H9 (cell line): ENCODE data around the gene STYXL1. TPM values are rescaled to one million over a fixed set of nuclear protein-coding genes. Genes with fewer than 3 reads are reported as not detected.

Experiments used
- DNase-seq: peaks from one replicate; pipeline ENCODE4 v3.0.0-alpha.2; 2017
- H2AFZ ChIP-seq: one replicate; pipeline ENCODE4 v1.6.1; 2013; ENCODE audit warnings: mild to moderate bottlenecking, low read length, control low read depth, moderate library complexity
- H2AK5ac ChIP-seq: 2 replicates; pipeline ENCODE4 v1.6.1; 2013; ENCODE audit warnings: low read length, control low read depth, mixed read lengths; ENCODE audit not compliant: insufficient read length
- H2BK120ac ChIP-seq: one replicate; pipeline ENCODE4 v1.6.1; 2013; ENCODE audit warnings: low read depth, mild to moderate bottlenecking, low read length, control low read depth, inconsistent platforms; ENCODE audit not compliant: poor library complexity, severe bottlenecking
- H2BK12ac ChIP-seq: 2 replicates; pipeline ENCODE4 v1.6.1; 2013; ENCODE audit warnings: low read length, control low read depth, mixed read lengths, low read depth; ENCODE audit not compliant: insufficient read length
- H2BK15ac ChIP-seq: 2 replicates; pipeline ENCODE4 v1.6.1; 2013; ENCODE audit warnings: low read depth, low read length, control low read depth
- H2BK20ac ChIP-seq: one replicate; pipeline ENCODE4 v1.6.1; 2013; ENCODE audit warnings: low read depth, mild to moderate bottlenecking, low read length, control low read depth, inconsistent platforms; ENCODE audit not compliant: poor library complexity, severe bottlenecking
- H2BK5ac ChIP-seq: 2 replicates; pipeline ENCODE4 v1.6.1; 2013; ENCODE audit warnings: low read length, control low read depth, mixed read lengths; ENCODE audit not compliant: insufficient read length
- H3K14ac ChIP-seq: 2 replicates; pipeline ENCODE4 v1.6.1; 2013; ENCODE audit warnings: low read length, control low read depth; ENCODE audit not compliant: insufficient read depth
- H3K18ac ChIP-seq: 2 replicates; pipeline ENCODE4 v1.6.1; 2013; ENCODE audit warnings: low read depth, mild to moderate bottlenecking, mixed read lengths, low read length, control low read depth; ENCODE audit not compliant: insufficient read length
- H3K23ac ChIP-seq: 2 replicates; pipeline ENCODE4 v1.6.1; 2013; ENCODE audit warnings: low read length, control low read depth, mixed read lengths, low read depth; ENCODE audit not compliant: insufficient read length
- H3K23me2 ChIP-seq: 2 replicates; pipeline ENCODE4 v1.6.1; 2013; ENCODE audit warnings: low read depth, mild to moderate bottlenecking, mixed read lengths, low read length, control low read depth; ENCODE audit not compliant: insufficient read length, poor library complexity, severe bottlenecking
- H3K27ac ChIP-seq: 2 replicates; pipeline ENCODE4 v1.5.1; 2013; ENCODE audit warnings: low read length, control low read depth, mixed read lengths, low read depth; ENCODE audit not compliant: insufficient read length
- H3K27me3 ChIP-seq: 2 replicates; pipeline ENCODE4 v1.6.1; 2013; ENCODE audit warnings: low read length, control low read depth, inconsistent platforms; ENCODE audit not compliant: insufficient read depth
- H3K4ac ChIP-seq: 2 replicates; pipeline ENCODE4 v1.6.1; 2013; ENCODE audit warnings: low read depth, mild to moderate bottlenecking, control low read depth, inconsistent platforms, low read length, moderate library complexity
- H3K4me1 ChIP-seq: 2 replicates; pipeline ENCODE4 v1.6.1; 2013; ENCODE audit warnings: low read length, control low read depth, inconsistent platforms; ENCODE audit not compliant: insufficient read depth
- H3K4me2 ChIP-seq: 2 replicates; pipeline ENCODE4 v1.6.1; 2013; ENCODE audit warnings: low read length, control low read depth, mixed read lengths; ENCODE audit not compliant: insufficient read length, insufficient read depth
- H3K56ac ChIP-seq: 2 replicates; pipeline ENCODE4 v1.6.1; 2013; ENCODE audit warnings: low read depth, mild to moderate bottlenecking, mixed read lengths, low read length, control low read depth; ENCODE audit not compliant: insufficient read length
- H3K79me1 ChIP-seq: 2 replicates; pipeline ENCODE4 v1.6.1; 2013; ENCODE audit warnings: low read depth, mild to moderate bottlenecking, moderate library complexity, low read length, control low read depth, inconsistent platforms; ENCODE audit not compliant: insufficient read depth, poor library complexity, severe bottlenecking
- H3K79me2 ChIP-seq: 2 replicates; pipeline ENCODE4 v1.6.1; 2013; ENCODE audit warnings: low read length, control low read depth, inconsistent platforms; ENCODE audit not compliant: insufficient read depth
- H3K9ac ChIP-seq: 2 replicates; pipeline ENCODE4 v1.6.1; 2013; ENCODE audit warnings: low read length, control low read depth, mixed read lengths; ENCODE audit not compliant: insufficient read length; ENCODE audit errors: extremely low read depth
- H3K9me3 ChIP-seq: one replicate; pipeline ENCODE4 v1.6.1; 2013; ENCODE audit warnings: low read depth, low read length, inconsistent platforms; ENCODE audit not compliant: control insufficient read depth
- H3T11ph ChIP-seq: one replicate; pipeline ENCODE4 v1.6.1; 2013; ENCODE audit warnings: mild to moderate bottlenecking, low read length, control low read depth, inconsistent platforms
- H4K20me1 ChIP-seq: one replicate; pipeline ENCODE4 v1.6.1; 2013; ENCODE audit not compliant: control insufficient read depth, insufficient read length, insufficient read depth
- H4K5ac ChIP-seq: 2 replicates; pipeline ENCODE4 v1.6.1; 2013; ENCODE audit warnings: low read depth, mild to moderate bottlenecking, mixed read lengths, low read length, control low read depth; ENCODE audit not compliant: insufficient read length
- H4K8ac ChIP-seq: replicated peaks from 2 replicates; pipeline ENCODE4 v1.6.1; 2013; ENCODE audit warnings: low read length, control low read depth, mixed read lengths, low read depth; ENCODE audit not compliant: insufficient read length
- H4K91ac ChIP-seq: 2 replicates; pipeline ENCODE4 v1.6.1; 2013; ENCODE audit warnings: low read depth, mild to moderate bottlenecking, moderate library complexity, mixed read lengths, low read length, control low read depth; ENCODE audit not compliant: insufficient read length
- H3K27ac Mint-ChIP-seq, 3 experiments: 2 replicates in 2 of 3; 3 replicates in 1 of 3; pipeline ENCODE4 v1.8.0; 2020 to 2021; ENCODE audit warnings: mixed read lengths in 3 of 3, mild to moderate bottlenecking in 1 of 3, moderate library complexity in 1 of 3
- H3K27me3 Mint-ChIP-seq: 2 replicates; pipeline ENCODE4 v1.8.0; 2021; ENCODE audit warnings: low read depth, mild to moderate bottlenecking, moderate library complexity, mixed read lengths
- H3K36me3 Mint-ChIP-seq, 3 experiments: 2 replicates in 2 of 3; 3 replicates in 1 of 3; pipeline ENCODE4 v1.8.0; 2020 to 2021; ENCODE audit warnings: low read depth in 3 of 3, mixed read lengths in 3 of 3; ENCODE audit not compliant: insufficient read depth in 1 of 3
- H3K4me1 Mint-ChIP-seq, 2 experiments: 2 replicates each; pipeline ENCODE4 v1.8.0; 2020; ENCODE audit warnings: mixed read lengths in 2 of 2
- H3K4me3 Mint-ChIP-seq, 2 experiments: 2 replicates in 1 of 2; 3 replicates in 1 of 2; pipeline ENCODE4 v1.8.0; 2020 to 2021; ENCODE audit warnings: mild to moderate bottlenecking in 2 of 2, mixed read lengths in 2 of 2, moderate library complexity in 1 of 2
- H3K9me3 Mint-ChIP-seq, 2 experiments: 2 replicates in 1 of 2; 3 replicates in 1 of 2; pipeline ENCODE4 v1.8.0; 2020; ENCODE audit warnings: mild to moderate bottlenecking in 2 of 2, mixed read lengths in 2 of 2, moderate library complexity in 1 of 2
- CTCF ChIP-seq: fragments of 200-600 bp; sonication (generic); conservative IDR thresholded peaks from 3 replicates; pipeline ENCODE4 v1.8.0; 2021; ENCODE audit warnings: antibody characterized with exemption, mild to moderate bottlenecking
- WGBS: extraction: QIAGEN DNeasy Blood & Tissue Kit; methylation state at CpG from one replicate; pipeline ENCODE4 v1.1.7; 2013; ENCODE audit warnings: missing lambda C conversion rate, low lambda C conversion rate, mixed read lengths; ENCODE audit not compliant: insufficient read length; ENCODE audit errors: extremely low coverage; 5-methylcytosine and 5-hydroxymethylcytosine counted together
- total RNA-seq: library from RNA; stranded (reverse); gene quantifications from 2 replicates; pipeline ENCODE4 v1.2.1, GENCODE V29; 2021

STYXL1 gene
- total RNA-seq, 1 experiment from 2014 or later = 38.7 TPM

DNA sequence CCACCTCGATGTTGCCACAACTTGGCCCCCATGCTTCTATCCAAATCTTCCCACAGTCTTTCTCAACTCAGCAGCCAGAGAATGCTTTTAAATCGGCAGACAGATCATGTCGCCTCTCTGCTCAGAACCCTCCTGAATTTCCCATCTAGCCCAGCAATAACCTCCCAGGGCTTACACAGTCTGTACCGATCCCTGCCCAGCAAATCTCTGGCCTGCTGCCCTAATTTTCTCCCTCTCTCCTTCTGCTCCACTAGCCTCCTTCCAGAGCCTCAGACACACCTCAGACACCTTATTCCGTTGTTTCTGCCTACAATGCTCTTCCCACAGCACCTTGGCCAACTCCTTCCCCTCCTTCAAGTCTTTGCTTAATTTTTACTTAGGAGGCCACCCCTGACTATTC, 32.4 kb upstream of the STYXL1 start:
- H2AK5ac ChIP-seq = no peak overlapping the region
- no peak overlapping the region for H2BK120ac ChIP-seq
- no peaks in the 10 kb centered on the region for H3K4me1 ChIP-seq
- no peaks in the 10 kb centered on the region for H3K79me2 ChIP-seq
- no peaks in the 10 kb centered on the region for H3K79me1 ChIP-seq
- no peak overlapping the region for H2AFZ ChIP-seq
- H4K5ac ChIP-seq = no peak overlapping the region
- H2BK15ac ChIP-seq = no peak overlapping the region
- H3K56ac ChIP-seq = no peak overlapping the region
- no peak overlapping the region for H3K9ac ChIP-seq
- no peaks in the 10 kb centered on the region; the same call in 1 of the 2 replicates for H3K27me3 Mint-ChIP-seq
- no peaks in the 10 kb centered on the region for H4K20me1 ChIP-seq
- H2BK5ac ChIP-seq = no peak overlapping the region
- peaks cover 0 to 8% of the 10 kb centered on the region in 2 experiments; a peak in 3 of 4 replicates for H3K4me1 Mint-ChIP-seq
- no peak overlapping the region for H2BK20ac ChIP-seq
- H3K27ac ChIP-seq = no peak overlapping the region
- H3K4me2 ChIP-seq = no peak overlapping the region
- H3K27me3 ChIP-seq = no peaks in the 10 kb centered on the region
- H3K9me3 Mint-ChIP-seq = no peaks in the 10 kb centered on the region
- H2BK12ac ChIP-seq = no peak overlapping the region
- no peaks in the 10 kb centered on the region for H3K9me3 ChIP-seq
- H3K36me3 Mint-ChIP-seq = peaks cover 0 to 2% (median 0%) of the 10 kb centered on the region in 3 experiments; a peak in 4 of 7 replicates
- H3K23ac ChIP-seq = no peak overlapping the region
- no peak overlapping the region for H3K18ac ChIP-seq
- no peak overlapping the region for H4K91ac ChIP-seq
- H4K8ac ChIP-seq = no peak overlapping the region
- DNase-seq = no peak
- H3K23me2 ChIP-seq = no peaks in the 10 kb centered on the region
- H3K4me3 Mint-ChIP-seq = no peak overlapping the region
- H3T11ph ChIP-seq = no peak overlapping the region
- H3K4ac ChIP-seq = no peak overlapping the region
- H3K14ac ChIP-seq = no peak overlapping the region
- peak overlapping the region in 2 of 3 experiments; percentile 5 to 10; a peak in 3 of 7 replicates for H3K27ac Mint-ChIP-seq
- no CpG with 5 or more reads among the region's 5 CpGs for WGBS
- no peak for TF ChIP-seq CTCF
